NCI-H146 treated with DMSO at 0.1 percent for 48 hours (cell line): Measurements from ENCODE around the gene ACLY.
"Not testable (repeated sequence)": the region's sequence is repeated elsewhere in the genome, so short reads cannot be mapped to it uniquely, and the experiment has no call there.

Source experiments
- DNase-seq: peaks from one replicate; lab custom pipeline; 2025; ENCODE audit not compliant: unreplicated experiment; lab: John Stamatoyannopoulos, UW

ACLY gene

DNA sequence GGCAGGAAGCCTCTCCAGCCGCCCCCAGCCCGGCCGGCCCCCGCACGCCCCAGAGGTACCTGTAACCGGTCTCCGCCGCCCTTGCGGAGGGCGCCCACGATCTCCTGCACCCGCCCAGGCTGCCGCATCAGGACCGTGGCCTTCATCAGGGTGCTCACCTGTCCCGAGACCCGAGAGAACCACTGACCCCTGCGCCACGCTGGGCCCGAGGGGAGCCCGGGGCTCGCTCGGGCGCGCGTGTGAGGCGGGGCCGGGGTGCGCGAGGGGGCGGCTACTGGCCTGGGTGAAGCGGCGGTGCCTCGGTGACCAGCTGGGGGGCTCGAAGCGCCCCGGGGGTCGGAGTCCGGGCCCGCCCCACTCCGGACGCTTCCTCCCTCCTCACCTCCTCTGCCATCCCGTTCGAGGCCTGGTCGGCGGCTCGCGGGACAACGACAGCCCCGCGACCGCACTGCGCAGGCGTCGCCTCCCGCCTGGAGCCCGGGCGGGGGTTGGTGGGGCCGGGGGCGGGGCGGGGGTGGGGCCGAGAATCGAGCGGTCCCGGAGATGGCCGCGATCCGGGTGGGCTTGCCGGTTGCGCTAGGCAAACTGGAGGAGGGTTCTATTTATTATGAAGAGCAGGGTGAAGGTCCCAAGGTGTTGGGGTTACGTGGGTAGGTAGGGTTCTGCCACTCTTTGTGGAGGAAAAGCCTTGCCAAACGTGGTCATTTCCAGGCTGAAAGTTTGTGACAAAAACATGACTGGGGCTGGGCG is 82.8 kb downstream of the ACLY start, which contains the start of gene NT5C3B:
TSS of gene NT5C3B (minus strand) at position 433 of the 750 bp plus-strand sequence. CDS start at position 394, 39 bp downstream.
- peak; percentile 3 for DNase-seq

GRCh38 chr17:41835214-41835799 is 83.4 kb downstream of the ACLY start:
- DNase-seq: no peak

DNA sequence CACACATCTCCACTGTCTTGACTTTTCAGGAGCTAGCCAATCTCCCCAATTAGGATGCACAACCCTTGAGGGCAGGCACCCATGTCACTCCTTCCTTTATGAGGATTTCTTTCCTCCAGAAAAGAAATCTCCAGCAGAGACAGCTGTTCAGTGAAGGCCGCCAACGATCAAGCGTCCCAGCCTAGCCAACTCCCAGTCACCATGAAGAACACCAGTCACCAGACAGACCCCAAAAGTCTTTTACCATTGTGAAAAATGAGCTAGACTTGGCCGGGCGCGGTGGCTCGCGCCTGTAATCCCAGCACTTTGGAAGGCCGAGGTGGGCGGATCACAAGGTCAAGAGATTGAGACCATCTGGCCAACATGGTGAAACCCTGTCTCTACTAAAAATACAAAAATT is 88.8 kb downstream of the ACLY start:
- DNase-seq: not testable (repeated sequence)

DNA sequence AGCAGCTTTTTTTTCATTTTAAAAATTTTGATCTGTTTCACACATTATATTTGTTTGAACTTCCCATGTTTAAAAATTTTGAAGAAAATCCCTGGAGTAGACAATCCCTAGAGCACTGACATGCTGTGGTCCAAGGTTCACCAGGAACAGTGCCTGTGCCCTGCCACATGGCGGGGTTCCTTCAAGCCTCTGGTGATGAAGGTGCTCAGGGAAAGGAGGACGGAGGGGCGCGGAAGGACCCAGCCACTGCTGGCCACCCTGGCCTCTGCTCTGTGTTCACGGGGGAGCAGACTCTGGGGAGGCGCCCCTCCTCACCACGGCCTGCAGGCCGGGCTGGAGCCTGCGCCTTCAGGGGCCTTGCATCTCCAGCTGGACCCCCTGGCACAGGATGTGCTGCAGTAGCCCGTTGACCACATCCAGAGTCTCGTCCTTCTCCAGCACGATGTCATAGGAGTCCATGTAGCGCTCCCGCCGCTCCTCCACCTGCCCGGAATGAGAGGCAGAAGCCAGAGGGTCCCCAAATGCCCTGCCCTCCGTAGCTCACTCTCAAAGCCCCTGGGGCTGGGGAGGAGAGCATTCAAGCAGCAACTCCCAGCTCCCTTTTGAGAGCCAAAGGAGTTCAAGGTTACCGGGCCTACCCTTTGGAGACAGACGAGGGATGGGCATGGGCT is 93.4 kb downstream of the ACLY start:
- no peak for DNase-seq

DNA sequence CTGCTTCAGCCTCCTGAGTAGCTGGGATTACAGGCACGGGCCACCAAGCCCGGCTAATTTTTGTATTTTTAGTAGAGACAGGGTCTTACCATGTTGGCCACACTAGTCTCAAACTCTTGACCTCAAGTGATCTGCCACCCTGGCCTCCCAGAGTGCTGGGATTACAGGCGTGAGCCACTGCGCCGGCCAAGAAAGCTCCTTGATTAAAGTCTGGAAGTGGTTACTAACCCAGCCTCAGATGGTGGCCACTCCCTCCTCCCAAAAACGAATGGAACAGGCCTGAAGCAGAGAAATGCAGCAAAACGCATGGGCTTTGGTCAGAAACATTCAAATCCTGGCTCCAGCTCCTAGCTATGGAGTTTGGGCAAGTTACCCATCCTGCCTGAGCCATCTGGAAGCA is 94.7 kb downstream of the ACLY start:
- no peak for DNase-seq

- DNase-seq: no peak
Measured at GRCh38 chr17:41823580-41823979, 95.2 kb downstream of the ACLY start.

GRCh38 chr17:41823141-41823524 is 95.6 kb downstream of the ACLY start:
- no peak for DNase-seq

GRCh38 chr17:41822216-41823140 is 96.3 kb downstream of the ACLY start:
- DNase-seq: no peak

- DNase-seq: no peak
Measured at GRCh38 chr17:41821776-41822175, 97.0 kb downstream of the ACLY start.

DNA sequence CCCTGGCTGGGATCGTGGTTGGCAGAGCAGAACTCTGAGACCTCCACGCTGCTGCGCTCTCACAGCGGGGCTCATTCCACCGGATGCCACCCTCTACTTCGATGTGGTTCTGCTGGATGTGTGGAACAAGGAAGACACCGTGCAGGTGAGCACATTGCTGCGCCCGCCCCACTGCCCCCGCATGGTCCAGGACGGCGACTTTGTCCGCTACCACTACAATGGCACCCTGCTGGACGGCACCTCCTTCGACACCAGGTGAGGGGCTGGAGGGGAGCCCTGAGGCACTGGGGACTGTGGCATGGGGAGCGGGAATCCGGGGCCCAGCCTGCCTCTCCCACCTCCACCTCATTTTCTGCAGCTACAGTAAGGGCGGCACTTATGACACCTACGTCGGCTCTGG is 100.7 kb downstream of the ACLY start:
- DNase-seq: no peak
